ENCODE measurements around the gene ERFL. TPM values are rescaled to one million over a fixed set of nuclear protein-coding genes. Genes with fewer than 3 reads are reported as not detected.

Gene ERFL
- total RNA-seq, 4 donors from 2014 or later = 0.22 TPM; not detected in 3

DNA sequence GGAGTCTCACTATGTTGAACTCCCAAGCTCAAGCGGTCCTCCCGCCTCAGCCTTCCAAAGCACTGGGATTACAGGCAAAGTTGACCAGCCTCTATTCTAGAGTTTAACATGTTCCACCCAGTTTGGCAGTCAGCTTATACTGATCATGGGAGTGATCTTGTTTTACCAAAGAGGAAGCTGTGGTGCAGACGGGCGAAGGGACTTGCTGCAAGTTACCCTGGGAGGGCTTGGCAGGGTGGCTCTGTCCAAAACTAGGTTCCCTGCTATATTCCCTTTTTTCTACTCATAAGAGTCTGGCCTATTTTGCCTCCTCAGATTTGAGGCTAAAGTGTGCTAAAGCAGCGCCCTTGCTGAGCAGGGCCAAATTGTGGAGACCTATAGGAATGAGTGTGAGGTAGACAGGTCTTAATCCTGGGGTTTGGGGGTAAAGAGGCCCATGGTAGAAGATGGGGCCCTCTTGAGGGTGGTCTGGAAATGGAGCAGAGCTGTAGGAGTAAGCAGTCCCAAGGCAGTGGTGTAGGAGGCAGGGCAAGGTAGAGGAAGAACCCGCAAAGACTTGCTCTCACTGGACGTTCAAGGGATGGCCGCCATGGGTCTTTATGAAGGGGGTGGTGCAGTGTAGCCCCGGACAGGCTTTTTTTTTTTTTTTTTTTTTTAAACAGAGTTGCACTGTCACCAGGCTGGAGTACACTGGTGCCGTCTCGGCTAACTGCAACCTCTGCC, 64.9 kb downstream of the ERFL start:
- TF ChIP-seq, protein P1, sequence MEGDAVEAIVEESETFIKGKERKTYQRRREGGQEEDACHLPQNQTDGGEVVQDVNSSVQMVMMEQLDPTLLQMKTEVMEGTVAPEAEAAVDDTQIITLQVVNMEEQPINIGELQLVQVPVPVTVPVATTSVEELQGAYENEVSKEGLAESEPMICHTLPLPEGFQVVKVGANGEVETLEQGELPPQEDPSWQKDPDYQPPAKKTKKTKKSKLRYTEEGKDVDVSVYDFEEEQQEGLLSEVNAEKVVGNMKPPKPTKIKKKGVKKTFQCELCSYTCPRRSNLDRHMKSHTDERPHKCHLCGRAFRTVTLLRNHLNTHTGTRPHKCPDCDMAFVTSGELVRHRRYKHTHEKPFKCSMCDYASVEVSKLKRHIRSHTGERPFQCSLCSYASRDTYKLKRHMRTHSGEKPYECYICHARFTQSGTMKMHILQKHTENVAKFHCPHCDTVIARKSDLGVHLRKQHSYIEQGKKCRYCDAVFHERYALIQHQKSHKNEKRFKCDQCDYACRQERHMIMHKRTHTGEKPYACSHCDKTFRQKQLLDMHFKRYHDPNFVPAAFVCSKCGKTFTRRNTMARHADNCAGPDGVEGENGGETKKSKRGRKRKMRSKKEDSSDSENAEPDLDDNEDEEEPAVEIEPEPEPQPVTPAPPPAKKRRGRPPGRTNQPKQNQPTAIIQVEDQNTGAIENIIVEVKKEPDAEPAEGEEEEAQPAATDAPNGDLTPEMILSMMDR (IDR thresholded peaks at IDR 0.05; ENCODE audit: low read depth) = no peak

DNA sequence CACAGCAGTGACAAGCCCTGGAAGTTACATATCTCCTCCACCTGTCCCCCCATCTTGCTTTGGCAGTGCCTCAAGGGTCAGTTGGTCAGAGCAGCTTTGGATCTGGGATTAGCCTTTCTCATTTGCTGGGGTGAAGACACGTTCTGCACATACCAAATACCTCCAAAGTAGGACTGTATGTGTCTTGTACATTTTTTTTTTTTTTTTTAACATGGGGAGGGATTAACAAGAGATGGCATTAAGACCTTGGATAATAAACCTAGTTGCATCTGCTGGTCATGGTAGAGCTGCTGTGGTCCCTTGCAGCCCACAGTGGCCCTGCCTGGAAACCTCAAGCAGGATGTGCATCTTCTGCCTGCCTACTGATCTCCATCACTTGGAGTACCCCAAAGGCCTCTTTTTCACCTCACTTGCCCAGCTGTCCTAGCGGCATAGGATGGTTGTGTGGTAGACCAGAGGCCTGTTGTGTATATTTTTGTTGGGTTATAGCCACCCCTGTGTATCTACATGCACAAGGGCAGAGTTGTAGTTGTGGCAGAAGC, 65.7 kb downstream of the ERFL start:
- TF ChIP-seq, protein P1 (IDR thresholded peaks at IDR 0.05; ENCODE audit: low read depth) = no peak

DNA sequence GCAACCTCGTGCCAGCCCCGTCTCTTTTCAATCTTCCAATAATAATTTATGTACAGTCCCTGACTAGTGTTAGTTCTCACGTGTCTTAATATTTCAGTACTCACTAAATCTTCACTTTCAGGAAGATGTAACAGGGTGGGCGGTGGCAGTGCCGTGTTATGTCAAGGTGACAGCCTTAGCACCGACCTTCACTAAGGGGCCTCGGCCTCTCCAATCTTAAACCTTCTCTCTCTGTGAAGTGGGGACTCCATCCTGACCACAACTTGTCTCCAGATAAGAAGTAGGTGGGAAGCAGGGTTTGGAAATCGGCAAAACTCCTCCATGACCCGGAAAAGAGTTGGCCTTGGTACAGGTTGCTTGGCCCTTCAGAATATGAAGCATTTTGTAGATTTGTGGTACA, 66.4 kb downstream of the ERFL start:
- TF ChIP-seq, protein P1 (IDR thresholded peaks at IDR 0.05; ENCODE audit: low read depth) = no peak

DNA sequence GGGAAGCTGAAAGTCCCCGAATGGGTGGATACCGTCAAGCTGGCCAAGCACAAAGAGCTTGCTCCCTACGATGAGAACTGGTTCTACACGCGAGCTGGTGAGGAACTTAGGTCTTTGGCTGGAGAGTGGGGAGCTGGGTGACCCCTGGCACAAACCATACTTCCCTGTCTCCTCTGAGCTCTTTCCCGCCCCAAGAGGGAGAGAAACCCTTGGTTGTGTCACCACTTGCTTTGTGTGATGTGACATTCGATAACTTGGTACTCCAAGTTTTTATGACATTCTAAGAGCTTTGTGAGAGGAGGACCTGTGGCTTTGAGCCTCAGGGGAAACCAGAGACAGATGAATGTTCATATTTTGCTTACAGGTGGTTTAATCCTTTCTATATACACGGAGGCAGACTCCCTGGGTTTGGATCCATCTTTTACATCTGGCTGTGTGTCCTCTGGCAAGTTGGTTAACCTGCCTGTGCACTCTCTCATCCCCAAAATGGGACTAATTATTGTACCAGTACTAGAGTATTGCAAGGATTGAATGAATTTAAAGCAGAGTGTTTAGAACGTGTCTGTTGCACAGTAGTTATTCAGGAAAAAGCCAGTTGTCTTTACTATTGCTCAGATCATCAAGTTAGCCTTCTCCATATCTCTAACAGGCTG, 67.0 kb downstream of the ERFL start:
- TF ChIP-seq, protein P1 (IDR thresholded peaks at IDR 0.05; ENCODE audit: low read depth) = no peak

DNA sequence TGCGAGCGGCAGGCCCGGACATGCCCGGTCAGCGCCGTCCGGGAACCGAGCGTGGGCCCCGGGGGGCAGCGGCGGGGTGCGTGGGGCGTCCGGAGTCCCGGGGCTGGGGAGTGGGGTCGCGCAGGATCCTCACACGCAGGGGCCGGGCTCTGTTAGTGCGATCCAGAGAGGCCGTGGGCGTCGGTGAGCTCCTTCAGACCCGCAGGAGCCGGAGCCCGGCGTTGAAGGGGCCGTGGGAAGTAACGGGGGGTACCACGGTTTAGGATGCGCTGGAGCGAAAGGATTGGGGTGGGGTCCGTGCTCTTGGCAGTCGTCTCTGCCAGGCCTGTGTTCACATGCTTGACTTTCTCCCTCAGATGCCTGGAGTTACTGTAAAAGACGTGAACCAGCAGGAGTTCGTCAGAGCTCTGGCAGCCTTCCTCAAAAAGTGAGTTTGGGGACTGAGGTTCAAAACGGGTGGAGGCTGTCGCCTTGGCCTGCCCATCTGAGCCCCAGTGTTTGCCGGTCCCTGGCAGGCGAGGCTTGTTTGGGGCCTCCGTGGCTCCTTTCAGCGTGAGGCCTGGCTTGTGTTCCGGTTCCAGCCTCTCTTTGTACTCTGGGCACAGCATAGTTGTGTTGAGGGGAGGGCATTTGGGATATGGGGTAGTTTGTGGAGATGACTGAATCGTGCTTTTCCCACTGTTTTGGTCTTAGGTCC, 67.7 kb downstream of the ERFL start:
- TF ChIP-seq, protein P1 (IDR thresholded peaks at IDR 0.05; ENCODE audit: low read depth) = no peak

DNA sequence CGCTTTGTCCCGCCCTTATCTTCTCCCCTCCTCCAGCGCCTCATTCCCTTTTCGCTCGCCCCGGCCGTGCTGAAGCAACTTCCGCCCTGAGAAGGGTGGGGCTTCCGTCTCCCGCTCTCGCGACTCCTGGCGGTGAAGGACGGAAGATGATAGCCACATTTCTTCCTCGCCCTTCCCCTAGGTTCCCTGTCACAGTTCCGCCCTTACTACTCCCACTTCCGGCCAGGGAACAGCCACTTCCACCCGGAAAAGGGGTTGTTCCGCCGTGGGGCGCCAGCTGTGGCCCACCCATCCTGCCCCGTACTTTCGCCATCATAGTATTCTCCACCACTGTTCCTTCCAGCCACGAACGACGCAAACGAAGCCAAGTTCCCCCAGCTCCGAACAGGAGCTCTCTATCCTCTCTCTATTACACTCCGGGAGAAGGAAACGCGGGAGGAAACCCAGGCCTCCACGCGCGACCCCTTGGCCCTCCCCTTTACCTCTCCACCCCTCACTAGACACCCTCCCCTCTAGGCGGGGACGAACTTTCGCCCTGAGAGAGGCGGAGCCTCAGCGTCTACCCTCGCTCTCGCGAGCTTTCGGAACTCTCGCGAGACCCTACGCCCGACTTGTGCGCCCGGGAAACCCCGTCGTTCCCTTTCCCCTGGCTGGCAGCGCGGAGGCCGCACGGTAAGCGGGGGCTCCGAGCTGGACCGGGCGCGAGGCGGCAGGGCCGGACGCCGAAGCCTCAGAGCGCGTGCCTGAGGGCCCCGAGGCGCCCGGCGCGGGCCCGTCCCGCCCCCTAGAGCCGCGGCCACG, 68.4 kb downstream of the ERFL start, which contains the start of gene RPS19:
Gene RPS19, plus strand, starts transcription at position 638 of the 801 bp plus-strand sequence. CDS start 520 bp downstream, outside the sequence.
- TF ChIP-seq, protein P1 (IDR thresholded peaks at IDR 0.05; ENCODE audit: low read depth) = no peak

Measured in subcutaneous adipose tissue (tissue), 4 donors.